IPS-18c (cell line): Measurements from ENCODE around the gene GABRA4.

Source experiments
- H3K4me3 ChIP-seq: 2 replicates; pipeline ENCODE4 v1.7.0; 2013; ENCODE audit warnings: low read depth, mild to moderate bottlenecking, low read length, moderate library complexity; ENCODE audit not compliant: insufficient read depth
- H3K9me3 ChIP-seq: one replicate; pipeline ENCODE4 v1.6.1; 2013; ENCODE audit warnings: mild to moderate bottlenecking, low read length, moderate library complexity; ENCODE audit not compliant: control insufficient read depth, insufficient read depth

The GABRA4 gene

GRCh38 chr4:46986922-46987638 is 6.3 kb downstream of the GABRA4 start:
- H3K4me3 ChIP-seq = no peak overlapping the region
- no peaks in the 10 kb centered on the region for H3K9me3 ChIP-seq

DNA sequence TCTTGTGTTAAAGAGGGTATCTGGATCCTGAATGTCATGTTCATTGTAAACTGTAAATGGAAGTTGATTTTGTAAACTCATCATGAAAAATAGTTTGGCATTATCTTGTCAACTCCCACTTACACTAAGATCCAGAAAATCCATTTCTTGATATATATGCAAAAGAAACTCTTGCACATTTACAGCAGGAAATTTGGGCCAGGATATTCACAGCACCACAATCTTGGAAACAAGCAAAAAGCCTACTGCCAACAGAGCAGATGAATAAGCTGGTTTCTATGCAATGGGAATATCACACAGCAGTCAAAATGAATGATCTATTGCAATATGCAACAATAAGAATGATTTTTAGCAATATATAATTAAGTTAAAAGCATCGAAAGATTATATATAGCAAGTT is 8.6 kb downstream of the GABRA4 start:
- Histone ChIP-seq H3K4me3 (no peak overlapping the region), H3K9me3 (no peaks in the 10 kb centered on the region)

GRCh38 chr4:46980851-46981250 is 12.5 kb downstream of the GABRA4 start:
- no peak overlapping the region for H3K4me3 ChIP-seq

DNA sequence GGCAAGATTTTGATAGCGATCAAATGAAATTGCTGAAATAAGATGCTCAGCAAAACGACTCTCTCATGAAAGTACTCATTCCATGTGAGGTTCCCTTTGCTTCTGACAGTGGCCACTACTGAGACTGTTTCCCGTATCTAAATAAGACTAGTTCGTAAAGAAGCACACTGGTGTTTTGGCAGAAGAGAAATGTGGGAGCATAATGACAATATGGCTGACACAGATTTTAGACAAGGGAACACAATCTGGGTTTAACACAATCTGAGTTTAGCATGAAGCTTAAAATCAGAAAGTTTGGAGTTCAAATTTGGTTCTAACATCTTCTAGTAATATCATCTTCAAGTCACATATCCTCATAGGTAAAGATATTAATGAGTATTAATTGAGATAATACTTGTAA is 13.7 kb downstream of the GABRA4 start:
- H3K9me3 ChIP-seq = no peaks in the 10 kb centered on the region
- no peak overlapping the region for H3K4me3 ChIP-seq

More at GRCh38 chr4:46980851-46981250, 12.5 kb downstream of the GABRA4 start:
- no peaks in the 10 kb centered on the region for H3K9me3 ChIP-seq

- Histone ChIP-seq H3K9me3 (no peaks in the 10 kb centered on the region), H3K4me3 (no peak overlapping the region)
These were observed 14.1 kb downstream of the GABRA4 start for GRCh38 chr4:46979283-46979682.

DNA sequence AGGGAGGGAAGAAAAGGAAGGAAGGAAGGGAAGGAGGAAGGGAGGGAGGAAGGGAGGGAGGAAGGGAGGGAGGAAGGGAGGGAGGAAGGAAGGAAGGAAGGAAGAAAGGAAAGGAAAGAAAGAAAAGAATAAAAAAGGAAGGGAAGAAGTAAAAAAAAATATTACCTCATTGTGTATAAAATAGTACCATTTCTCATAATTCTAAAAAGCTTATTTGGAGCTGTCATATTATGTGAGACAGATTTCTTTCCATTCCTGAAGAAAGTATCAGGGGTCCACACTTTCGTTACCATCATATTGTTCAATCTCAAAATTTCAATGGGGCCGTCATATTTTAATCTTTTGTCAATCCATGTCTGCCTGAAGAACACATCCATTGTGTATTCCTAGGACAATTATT is 16.1 kb downstream of the GABRA4 start:
- Histone ChIP-seq H3K4me3 (no peak overlapping the region), H3K9me3 (no peaks in the 10 kb centered on the region)

DNA sequence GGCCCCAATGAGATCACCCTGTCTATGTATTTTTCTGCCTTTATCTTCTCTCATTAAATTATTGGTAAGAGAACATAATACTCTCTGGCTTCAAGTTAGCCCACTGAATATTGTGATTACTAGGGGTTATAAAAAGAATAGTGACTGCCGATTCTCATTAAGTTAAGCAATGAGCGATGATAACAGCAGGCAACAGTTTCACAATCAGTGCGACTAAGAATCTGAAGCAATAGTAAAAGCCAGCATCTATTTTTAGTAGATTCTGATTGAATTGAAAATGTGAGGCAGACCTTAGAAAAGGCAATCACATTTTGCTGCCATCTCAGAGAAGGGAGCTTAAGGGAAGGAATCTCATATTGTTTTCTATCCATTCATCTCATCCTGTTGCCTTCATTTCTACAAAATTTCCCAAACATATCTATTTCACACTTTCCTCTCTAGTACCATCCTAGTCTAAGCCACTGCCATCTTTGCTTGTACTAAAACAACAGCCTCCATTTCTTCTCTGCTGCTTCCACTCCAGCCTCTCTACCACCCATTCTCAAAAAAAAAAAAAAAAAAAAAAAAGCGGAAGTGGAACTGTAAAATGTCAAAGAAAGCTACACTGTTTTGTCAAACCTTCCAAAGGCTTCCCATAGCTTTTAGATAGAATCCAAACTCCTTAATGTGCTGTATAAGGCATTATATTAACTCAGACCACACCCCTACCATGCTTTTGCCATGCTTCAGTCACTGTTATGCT is 17.4 kb downstream of the GABRA4 start:
- no peak overlapping the region for H3K4me3 ChIP-seq
- no peaks in the 10 kb centered on the region for H3K9me3 ChIP-seq

DNA sequence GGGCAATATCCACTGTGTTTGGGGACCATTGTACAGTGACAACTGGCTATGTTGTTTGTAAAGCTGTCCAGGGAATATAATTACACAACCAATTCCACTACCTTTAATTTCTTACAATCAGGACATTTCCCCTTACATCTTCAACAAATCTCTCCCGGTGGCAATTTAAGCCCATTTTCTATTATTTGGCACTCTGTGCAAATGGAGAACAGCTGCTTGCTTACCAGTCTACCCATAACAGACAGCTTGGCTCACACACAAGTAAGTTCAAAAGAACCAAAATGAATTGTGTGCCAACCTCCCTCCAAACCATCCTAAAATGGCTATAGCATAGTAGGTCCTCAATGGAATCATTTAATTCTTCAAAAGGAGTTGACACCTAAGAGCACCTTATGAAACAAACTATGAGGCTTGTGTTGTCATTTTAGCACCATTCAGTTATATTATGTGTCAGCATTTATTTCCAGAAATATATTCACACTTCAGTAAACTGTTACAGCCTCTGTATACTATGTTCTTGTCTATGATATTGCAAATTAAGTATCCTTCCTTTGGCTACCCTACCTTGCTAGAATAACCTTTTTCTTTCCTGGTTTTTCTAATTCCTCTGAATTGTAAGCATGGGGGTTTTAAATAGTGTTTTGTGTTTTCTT is 18.4 kb downstream of the GABRA4 start:
- no peaks in the 10 kb centered on the region for H3K9me3 ChIP-seq
- no peak overlapping the region for H3K4me3 ChIP-seq

GRCh38 chr4:46968847-46969246 is 24.5 kb downstream of the GABRA4 start:
- Histone ChIP-seq H3K4me3 (no peak overlapping the region), H3K9me3 (no peaks in the 10 kb centered on the region)

- H3K4me3 ChIP-seq = no peak overlapping the region
These were observed 25.8 kb downstream of the GABRA4 start for GRCh38 chr4:46967631-46968030.

DNA sequence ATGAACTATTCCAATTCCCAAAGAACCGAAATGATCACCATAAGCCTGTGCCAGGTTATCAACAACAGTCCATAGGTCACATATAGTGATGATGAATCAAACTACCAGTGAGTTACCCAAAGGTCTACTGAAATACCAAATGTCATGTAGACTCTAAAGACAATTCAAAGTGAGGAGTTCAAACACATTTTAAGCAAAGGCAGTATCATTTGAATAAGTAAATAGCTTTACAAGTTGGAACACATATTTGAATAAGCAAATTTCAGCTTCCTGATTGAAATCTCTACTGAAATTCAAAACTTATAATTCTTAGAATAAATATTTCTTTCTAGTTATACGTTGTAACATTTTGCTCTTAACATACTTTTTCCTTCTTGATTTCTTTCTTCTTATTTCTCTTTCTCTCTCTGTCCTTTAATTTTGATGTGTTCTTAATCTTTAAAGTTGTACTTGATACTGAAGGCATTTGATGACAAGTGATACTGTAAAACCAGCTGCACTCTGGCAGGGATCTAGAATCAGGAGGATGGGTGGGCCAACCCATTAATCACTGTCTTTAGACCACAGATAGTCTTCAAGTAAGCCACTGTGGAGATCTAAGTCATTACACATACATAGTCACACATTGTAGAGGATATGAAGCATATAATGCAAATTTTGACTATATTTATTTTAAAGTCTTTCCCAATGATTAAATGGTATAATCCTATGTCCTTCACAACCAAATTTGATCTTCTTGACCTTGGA is 34.5 kb downstream of the GABRA4 start:
- H3K9me3 ChIP-seq = no peaks in the 10 kb centered on the region
- no peak overlapping the region for H3K4me3 ChIP-seq

More at GRCh38 chr4:46967631-46968030, 25.8 kb downstream of the GABRA4 start:
- H3K9me3 ChIP-seq = no peaks in the 10 kb centered on the region

DNA sequence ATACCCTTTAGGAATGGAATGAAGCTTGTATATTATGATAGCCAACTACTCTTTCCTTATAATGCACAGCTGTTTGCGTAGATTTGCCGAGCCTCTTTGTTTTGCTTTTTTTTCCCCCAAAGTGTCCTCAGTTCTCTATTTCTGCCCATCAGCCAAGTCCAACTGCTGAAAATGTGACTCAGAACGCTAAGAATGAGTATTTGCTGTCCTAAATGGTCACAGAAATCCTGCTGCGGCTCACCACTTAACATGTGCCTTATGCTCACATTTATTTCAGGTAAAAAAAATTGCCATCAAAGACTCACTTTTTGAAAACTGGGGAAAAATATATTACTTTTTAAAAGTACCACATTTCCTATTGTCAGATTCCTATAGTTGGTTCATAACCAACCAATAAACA is 36.9 kb downstream of the GABRA4 start:
- Histone ChIP-seq H3K9me3 (no peaks in the 10 kb centered on the region), H3K4me3 (no peak overlapping the region)

DNA sequence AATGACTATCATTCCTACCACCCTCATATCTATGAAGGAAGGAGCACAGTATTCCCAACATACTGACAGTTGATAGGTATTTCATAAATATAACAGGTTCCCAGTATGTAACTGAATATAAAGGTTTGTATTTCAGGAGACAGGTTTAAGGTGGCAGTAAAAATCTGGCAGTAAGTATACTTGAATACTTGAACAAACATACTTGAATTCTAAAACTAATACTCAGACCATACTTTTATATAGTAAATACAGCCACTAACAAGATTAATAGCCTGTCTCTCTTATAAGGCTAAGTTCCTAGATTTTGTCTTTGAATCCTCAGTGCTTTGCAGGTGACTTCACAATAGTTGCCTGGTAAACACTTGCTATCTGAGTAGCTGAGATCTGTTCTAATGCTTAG is 37.8 kb downstream of the GABRA4 start:
- Histone ChIP-seq H3K4me3 (no peak overlapping the region), H3K9me3 (no peaks in the 10 kb centered on the region)

GRCh38 chr4:46954643-46955042 is 38.7 kb downstream of the GABRA4 start:
- Histone ChIP-seq H3K4me3 (no peak overlapping the region), H3K9me3 (no peaks in the 10 kb centered on the region)

GRCh38 chr4:46953564-46953963 is 39.8 kb downstream of the GABRA4 start:
- Histone ChIP-seq H3K4me3 (no peak overlapping the region), H3K9me3 (no peaks in the 10 kb centered on the region)

DNA sequence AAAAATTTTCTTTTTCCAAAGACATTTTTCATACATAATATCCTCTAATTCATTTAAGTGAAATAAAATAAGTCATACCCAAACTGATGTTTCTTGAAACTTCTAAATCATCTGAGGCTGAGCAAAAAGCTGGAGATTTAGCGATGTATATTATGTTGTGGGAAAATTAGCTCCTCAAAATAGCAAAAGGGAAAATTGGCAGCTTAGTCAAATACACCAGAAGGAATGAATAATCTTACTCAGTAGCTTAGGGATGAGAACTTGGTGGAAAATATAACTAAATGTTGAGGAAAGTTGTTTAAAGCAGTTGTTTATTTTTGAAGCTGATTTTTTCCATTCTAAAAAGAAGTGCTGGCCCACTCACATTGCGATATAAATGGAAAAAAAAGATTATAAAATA is 40.9 kb downstream of the GABRA4 start:
- H3K9me3 ChIP-seq = no peaks in the 10 kb centered on the region

DNA sequence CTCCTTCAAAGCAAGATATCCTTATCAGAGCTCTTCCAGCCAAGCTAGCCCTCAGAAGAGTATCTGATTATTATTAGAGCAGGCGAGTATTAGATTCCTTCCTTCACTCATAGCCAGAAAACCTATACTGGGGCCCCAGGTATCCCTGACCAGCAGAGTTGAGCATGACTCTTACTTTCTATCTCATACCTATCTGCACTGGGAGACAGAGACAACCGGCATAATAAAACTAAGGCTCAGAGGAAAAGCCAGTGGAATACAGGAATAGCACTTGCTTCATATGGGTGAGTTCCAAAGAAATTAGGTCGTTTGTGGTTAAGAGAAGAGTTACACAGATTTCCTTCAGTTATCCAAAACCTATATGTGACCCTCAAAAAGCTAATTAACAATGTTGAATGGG is 42.6 kb downstream of the GABRA4 start:
- no peak overlapping the region for H3K4me3 ChIP-seq
- H3K9me3 ChIP-seq = no peaks in the 10 kb centered on the region

More for the DNA sequence above, 40.9 kb downstream of the GABRA4 start:
- no peak overlapping the region for H3K4me3 ChIP-seq
